Ishikawa (cell line): ENCODE data around the gene UPK2.

Source experiments
- CEBPB ChIP-seq: IDR thresholded peaks from 2 replicates; pipeline ENCODE4 v1.6.1; 2012
- CREB1 ChIP-seq: IDR thresholded peaks from 2 replicates; pipeline ENCODE4 v1.6.1; 2012; ENCODE audit warnings: low read depth
- EGR1 ChIP-seq: IDR thresholded peaks from 2 replicates; pipeline ENCODE4 v1.6.1; 2012
- EP300 ChIP-seq: IDR thresholded peaks from 2 replicates; pipeline ENCODE4 v1.6.1; 2012; ENCODE audit warnings: borderline replicate concordance
- FOXM1 ChIP-seq: IDR thresholded peaks from 2 replicates; pipeline ENCODE4 v1.6.1; 2012; ENCODE audit warnings: low read depth, borderline replicate concordance
- MAX ChIP-seq: IDR thresholded peaks from 2 replicates; pipeline ENCODE4 v1.6.1; 2012
- NFIC ChIP-seq: IDR thresholded peaks from 2 replicates; pipeline ENCODE4 v1.6.1; 2012
- RAD21 ChIP-seq: IDR thresholded peaks from 2 replicates; pipeline ENCODE4 v1.6.1; 2012; ENCODE audit warnings: low read depth
- REST ChIP-seq: IDR thresholded peaks from 2 replicates; pipeline ENCODE4 v1.6.1; 2012; ENCODE audit warnings: low read depth, mild to moderate bottlenecking
- TAF1 ChIP-seq: IDR thresholded peaks from 2 replicates; pipeline ENCODE4 v1.6.1; 2012; ENCODE audit warnings: low read depth, mild to moderate bottlenecking
- TCF12 ChIP-seq: IDR thresholded peaks from 2 replicates; pipeline ENCODE4 v1.6.1; 2012; ENCODE audit warnings: low read depth
- TEAD4 ChIP-seq: IDR thresholded peaks from 2 replicates; pipeline ENCODE4 v1.6.1; 2012
- USF1 ChIP-seq: IDR thresholded peaks from 2 replicates; pipeline ENCODE4 v1.6.1; 2012
- YY1 ChIP-seq: IDR thresholded peaks from 2 replicates; pipeline ENCODE4 v1.6.1; 2012; ENCODE audit warnings: low read depth
- ZBTB7A ChIP-seq: IDR thresholded peaks from 2 replicates; pipeline ENCODE4 v1.6.1; 2012; ENCODE audit warnings: low read depth

The UPK2 gene

GRCh38 chr11:118910309-118911112 lies 45.6 kb upstream of the UPK2 start:
- TF ChIP-seq MAX: peak; percentile 60; the same call in 1 of the 2 replicates
- TF ChIP-seq TEAD4: peak; percentile 87
- no peak for TF ChIP-seq TAF1
- TF ChIP-seq TCF12: peak; percentile 69
- TF ChIP-seq REST: no peak
- no peak for TF ChIP-seq CREB1
- peak; percentile 93 for TF ChIP-seq ZBTB7A
- TF ChIP-seq EP300: peak; percentile 24

GRCh38 chr11:118911113-118911879 lies 44.8 kb upstream of the UPK2 start:
- no peak for TF ChIP-seq NFIC
- 0 out of 2 replicates have a peak, but pooled peaks have one; percentile 3 for TF ChIP-seq CEBPB
- 0 out of 2 replicates have a peak, but pooled peaks have one; percentile 12 for TF ChIP-seq EP300
- no peak for TF ChIP-seq TAF1
- TF ChIP-seq EGR1: no peak
- TF ChIP-seq ZBTB7A: no peak
- TF ChIP-seq TCF12: no peak
- TF ChIP-seq TEAD4: no peak
- no peak for TF ChIP-seq CREB1
- TF ChIP-seq REST: no peak

GRCh38 chr11:118911880-118912741 lies 44.0 kb upstream of the UPK2 start:
- TF ChIP-seq EGR1: no peak
- peak; percentile 49 for TF ChIP-seq CREB1
- TF ChIP-seq MAX: peak; percentile 81
- peak; percentile 64 for TF ChIP-seq NFIC
- TF ChIP-seq ZBTB7A: peak; percentile 98
- peak; percentile 96 for TF ChIP-seq TEAD4
- TF ChIP-seq FOXM1: peak; percentile 64; the same call in 1 of the 2 replicates
- TF ChIP-seq USF1: peak; percentile 63
- no peak for TF ChIP-seq REST
- peak; percentile 55; the same call in 1 of the 2 replicates for TF ChIP-seq TAF1
- TF ChIP-seq YY1: 0 out of 2 replicates have a peak, but pooled peaks have one; percentile 49
- TF ChIP-seq RAD21: peak; percentile 31; the same call in 1 of the 2 replicates
- peak; percentile 30; the same call in 1 of the 2 replicates for TF ChIP-seq CEBPB
- peak; percentile 92 for TF ChIP-seq TCF12
- TF ChIP-seq EP300: peak; percentile 85
